A549 (cell line): ENCODE measurements around the gene BPNT1.

Experiments
- CEBPB ChIP-seq, 2 experiments: fragments of >200 bp in 1 of 2; sonication (Bioruptor Twin) in 1 of 2; formaldehyde crosslinking in 1 of 2; IDR thresholded peaks; 2 replicates each; pipeline ENCODE4 v1.6.1; 2012 to 2016
- CHD2 ChIP-seq: fragments of 150-350 bp; IDR thresholded peaks from 2 replicates; pipeline ENCODE4 v1.6.1; 2014; ENCODE audit warnings: low read length; ENCODE audit not compliant: partially characterized antibody
- EP300 ChIP-seq, 2 experiments: fragments of >200 bp; sonication (Bioruptor Twin); formaldehyde crosslinking; IDR thresholded peaks; 2 replicates in 1 of 2; 3 replicates in 1 of 2; pipeline ENCODE4 v1.6.1; 2016 to 2017
- MYC ChIP-seq: IDR thresholded peaks from 2 replicates; pipeline ENCODE4 v1.6.1; 2012; ENCODE audit warnings: mild to moderate bottlenecking, inconsistent platforms, low read length, improper control_type of control experiment, borderline replicate concordance
- NFE2L2 ChIP-seq: fragments of 150-350 bp; conservative IDR thresholded peaks from 2 replicates; pipeline ENCODE4 v1.6.1; 2014; ENCODE audit warnings: low read length
- PHF8 ChIP-seq: fragments of 200-600 bp; sonication (generic); IDR thresholded peaks from 2 replicates; pipeline ENCODE4 v1.6.1; 2016; ENCODE audit warnings: low read depth, mild to moderate bottlenecking, antibody characterized with exemption, moderate library complexity, borderline replicate concordance
- RFX5 ChIP-seq: fragments of 450-650 bp; IDR thresholded peaks from 2 replicates; pipeline ENCODE4 v1.7.1; 2014; ENCODE audit warnings: antibody characterized with exemption, mild to moderate bottlenecking, moderate library complexity
- SREBF2 ChIP-seq: fragments of 450-650 bp; IDR thresholded peaks from 2 replicates; pipeline ENCODE4 v1.6.1; 2014; ENCODE audit warnings: mild to moderate bottlenecking, moderate library complexity
- ZC3H11A ChIP-seq: fragments of 450-650 bp; IDR thresholded peaks from 2 replicates; pipeline ENCODE4 v1.6.1; 2014; ENCODE audit warnings: antibody characterized with exemption, mild to moderate bottlenecking
- ZFP36 ChIP-seq: fragments of 450-650 bp; IDR thresholded peaks from 2 replicates; pipeline ENCODE4 v1.6.1; 2014; ENCODE audit warnings: borderline replicate concordance; ENCODE audit not compliant: partially characterized antibody
- TF ChIP-seq, protein P1 (sequence below): fragments of 200-600 bp; sonication (generic); IDR thresholded peaks from 2 replicates; pipeline ENCODE4 v1.6.1; 2016; ENCODE audit warnings: antibody characterized with exemption, mild to moderate bottlenecking, moderate library complexity
- TF ChIP-seq, protein P2 (sequence below): fragments of >200 bp; sonication (Bioruptor Twin); formaldehyde crosslinking; IDR thresholded peaks from 3 replicates; pipeline ENCODE4 v1.5.1; 2016

DNA sequence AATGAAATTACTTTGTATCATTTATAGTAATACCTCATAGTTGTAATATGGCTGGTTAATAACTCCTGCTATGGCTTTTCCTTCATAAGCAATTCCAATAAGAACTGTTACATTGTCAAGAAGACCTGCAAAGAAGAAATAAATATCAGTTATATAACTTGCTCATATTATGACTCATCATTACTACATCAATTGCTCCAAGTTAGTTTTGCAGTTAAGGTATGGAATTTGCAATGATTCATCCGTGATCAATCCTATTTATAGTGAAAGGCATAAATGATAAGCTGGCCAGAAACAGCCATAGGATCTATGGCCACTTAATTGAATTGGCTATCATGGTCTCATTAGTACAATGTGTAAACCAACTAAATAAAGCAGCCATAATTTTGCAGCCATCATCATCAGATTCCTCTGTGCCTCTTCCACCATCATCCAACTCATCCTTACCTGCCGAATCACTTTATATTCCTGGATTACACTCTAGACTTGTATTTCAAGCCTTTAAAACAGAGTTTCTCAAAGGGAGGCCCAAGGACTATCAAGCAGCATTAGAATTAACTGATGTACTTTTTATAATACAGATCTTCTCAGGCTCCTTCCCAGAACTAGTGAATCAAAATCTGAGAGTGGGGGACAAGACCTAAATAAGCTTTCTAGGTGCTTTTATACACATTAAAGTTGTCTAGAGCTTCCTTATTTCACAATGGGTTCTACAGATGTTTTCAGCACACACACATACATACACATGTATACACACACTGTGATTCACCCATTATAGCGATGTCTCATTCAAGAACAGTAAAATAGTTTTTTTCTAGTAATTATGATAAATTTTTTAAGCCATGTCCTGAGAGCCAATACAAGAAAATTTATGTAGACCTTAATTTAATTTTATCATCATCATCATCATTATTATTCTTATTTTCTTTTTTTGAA, 22.1 kb downstream of the BPNT1 start:
- TF ChIP-seq MYC (no peak), ZFP36 (no peak), EP300 (IDR thresholded peaks at IDR 0.05) (no peak), SREBF2 (no peak), ZC3H11A (no peak), NFE2L2 (no peak), CEBPB (IDR thresholded peaks at IDR 0.05) (no peak), CHD2 (no peak), RFX5 (no peak), PHF8 (no peak)
- TF ChIP-seq, protein P1, sequence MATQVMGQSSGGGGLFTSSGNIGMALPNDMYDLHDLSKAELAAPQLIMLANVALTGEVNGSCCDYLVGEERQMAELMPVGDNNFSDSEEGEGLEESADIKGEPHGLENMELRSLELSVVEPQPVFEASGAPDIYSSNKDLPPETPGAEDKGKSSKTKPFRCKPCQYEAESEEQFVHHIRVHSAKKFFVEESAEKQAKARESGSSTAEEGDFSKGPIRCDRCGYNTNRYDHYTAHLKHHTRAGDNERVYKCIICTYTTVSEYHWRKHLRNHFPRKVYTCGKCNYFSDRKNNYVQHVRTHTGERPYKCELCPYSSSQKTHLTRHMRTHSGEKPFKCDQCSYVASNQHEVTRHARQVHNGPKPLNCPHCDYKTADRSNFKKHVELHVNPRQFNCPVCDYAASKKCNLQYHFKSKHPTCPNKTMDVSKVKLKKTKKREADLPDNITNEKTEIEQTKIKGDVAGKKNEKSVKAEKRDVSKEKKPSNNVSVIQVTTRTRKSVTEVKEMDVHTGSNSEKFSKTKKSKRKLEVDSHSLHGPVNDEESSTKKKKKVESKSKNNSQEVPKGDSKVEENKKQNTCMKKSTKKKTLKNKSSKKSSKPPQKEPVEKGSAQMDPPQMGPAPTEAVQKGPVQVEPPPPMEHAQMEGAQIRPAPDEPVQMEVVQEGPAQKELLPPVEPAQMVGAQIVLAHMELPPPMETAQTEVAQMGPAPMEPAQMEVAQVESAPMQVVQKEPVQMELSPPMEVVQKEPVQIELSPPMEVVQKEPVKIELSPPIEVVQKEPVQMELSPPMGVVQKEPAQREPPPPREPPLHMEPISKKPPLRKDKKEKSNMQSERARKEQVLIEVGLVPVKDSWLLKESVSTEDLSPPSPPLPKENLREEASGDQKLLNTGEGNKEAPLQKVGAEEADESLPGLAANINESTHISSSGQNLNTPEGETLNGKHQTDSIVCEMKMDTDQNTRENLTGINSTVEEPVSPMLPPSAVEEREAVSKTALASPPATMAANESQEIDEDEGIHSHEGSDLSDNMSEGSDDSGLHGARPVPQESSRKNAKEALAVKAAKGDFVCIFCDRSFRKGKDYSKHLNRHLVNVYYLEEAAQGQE, result no peak
- TF ChIP-seq, protein P2, sequence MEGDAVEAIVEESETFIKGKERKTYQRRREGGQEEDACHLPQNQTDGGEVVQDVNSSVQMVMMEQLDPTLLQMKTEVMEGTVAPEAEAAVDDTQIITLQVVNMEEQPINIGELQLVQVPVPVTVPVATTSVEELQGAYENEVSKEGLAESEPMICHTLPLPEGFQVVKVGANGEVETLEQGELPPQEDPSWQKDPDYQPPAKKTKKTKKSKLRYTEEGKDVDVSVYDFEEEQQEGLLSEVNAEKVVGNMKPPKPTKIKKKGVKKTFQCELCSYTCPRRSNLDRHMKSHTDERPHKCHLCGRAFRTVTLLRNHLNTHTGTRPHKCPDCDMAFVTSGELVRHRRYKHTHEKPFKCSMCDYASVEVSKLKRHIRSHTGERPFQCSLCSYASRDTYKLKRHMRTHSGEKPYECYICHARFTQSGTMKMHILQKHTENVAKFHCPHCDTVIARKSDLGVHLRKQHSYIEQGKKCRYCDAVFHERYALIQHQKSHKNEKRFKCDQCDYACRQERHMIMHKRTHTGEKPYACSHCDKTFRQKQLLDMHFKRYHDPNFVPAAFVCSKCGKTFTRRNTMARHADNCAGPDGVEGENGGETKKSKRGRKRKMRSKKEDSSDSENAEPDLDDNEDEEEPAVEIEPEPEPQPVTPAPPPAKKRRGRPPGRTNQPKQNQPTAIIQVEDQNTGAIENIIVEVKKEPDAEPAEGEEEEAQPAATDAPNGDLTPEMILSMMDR, result no peak
